ENCODE results near the gene RNF13. TPM values are rescaled to one million over a fixed set of nuclear protein-coding genes. Genes with fewer than 3 reads are reported as not detected.
A peak's percentile ranks its signal among the peaks of the same experiment; 100 is the strongest.
"Not testable (repeated sequence)": the region's sequence is repeated elsewhere in the genome, so short reads cannot be mapped to it uniquely, and the experiment has no call there.

Gene RNF13
- total RNA-seq, 1 donor from 2014 or later = 124 TPM

- FAIRE-seq (no peak), DNase-seq (ENCODE audit: low read depth) (no peak)
- TF ChIP-seq CTCF (IDR thresholded peaks at IDR 0.05; ENCODE audit: insufficient read depth, low read length, severe bottlenecking) = no peak
- H3K4me3 ChIP-seq (ENCODE audit: low read depth, low read length) = no peak overlapping the region
- H3K27me3 ChIP-seq (ENCODE audit: control insufficient read depth, insufficient read depth, low read length) = no peaks in the 10 kb centered on the region
- no peaks in the 10 kb centered on the region for H3K36me3 ChIP-seq (ENCODE audit: control insufficient read depth, insufficient read depth, low read length)
Observed at GRCh38 chr3:149830902-149831301, 17.9 kb downstream of the RNF13 start.

DNA sequence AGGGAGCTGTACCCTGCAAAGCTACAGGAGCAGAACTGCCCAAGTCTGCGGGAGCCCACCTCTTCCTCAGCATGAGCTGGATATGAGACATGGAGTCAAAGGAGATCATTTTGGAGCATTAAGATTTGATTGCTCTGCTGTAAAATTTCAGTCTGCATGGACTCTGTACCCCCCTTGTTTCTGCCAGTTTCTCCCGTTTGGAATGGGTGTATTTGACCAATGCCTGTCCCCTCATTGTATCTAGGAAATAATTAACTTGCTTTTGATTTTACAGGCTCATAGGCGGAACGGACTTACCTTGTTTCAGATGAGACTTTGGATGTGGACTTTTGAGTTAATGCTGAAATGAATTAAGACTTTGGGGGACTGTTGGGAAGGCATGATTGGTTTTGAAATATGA lies 18.3 kb downstream of the RNF13 start:
- FAIRE-seq (no peak), DNase-seq (ENCODE audit: low read depth) (no peak)
- Histone ChIP-seq H3K4me3 (ENCODE audit: low read depth, low read length) (no peak overlapping the region), H3K36me3 (ENCODE audit: control insufficient read depth, insufficient read depth, low read length) (no peaks in the 10 kb centered on the region), H3K27me3 (ENCODE audit: control insufficient read depth, insufficient read depth, low read length) (no peaks in the 10 kb centered on the region)
- no peak for TF ChIP-seq CTCF (IDR thresholded peaks at IDR 0.05; ENCODE audit: insufficient read depth, low read length, severe bottlenecking)

GRCh38 chr3:149832086-149832485 lies 19.1 kb downstream of the RNF13 start:
- FAIRE-seq (no peak), DNase-seq (ENCODE audit: low read depth) (no peak)
- no peak for TF ChIP-seq CTCF (IDR thresholded peaks at IDR 0.05; ENCODE audit: insufficient read depth, low read length, severe bottlenecking)
- no peaks in the 10 kb centered on the region for H3K36me3 ChIP-seq (ENCODE audit: control insufficient read depth, insufficient read depth, low read length)
- H3K27me3 ChIP-seq (ENCODE audit: control insufficient read depth, insufficient read depth, low read length) = no peaks in the 10 kb centered on the region
- H3K4me3 ChIP-seq (ENCODE audit: low read depth, low read length) = no peak overlapping the region

GRCh38 chr3:149833241-149833640 lies 20.2 kb downstream of the RNF13 start:
- Histone ChIP-seq H3K36me3 (ENCODE audit: control insufficient read depth, insufficient read depth, low read length) (peaks cover 1% of the 10 kb centered on the region), H3K27me3 (ENCODE audit: control insufficient read depth, insufficient read depth, low read length) (no peaks in the 10 kb centered on the region), H3K4me3 (ENCODE audit: low read depth, low read length) (no peak overlapping the region)
- DNase-seq (ENCODE audit: low read depth) (no peak), FAIRE-seq (no peak)
- TF ChIP-seq CTCF (IDR thresholded peaks at IDR 0.05; ENCODE audit: insufficient read depth, low read length, severe bottlenecking) = no peak

- FAIRE-seq; H3K4me3 ChIP-seq (ENCODE audit: low read depth, low read length); DNase-seq (ENCODE audit: low read depth); H3K36me3 ChIP-seq (ENCODE audit: control insufficient read depth, insufficient read depth, low read length); H3K27me3 ChIP-seq (ENCODE audit: control insufficient read depth, insufficient read depth, low read length): not testable (repeated sequence)
Observed at GRCh38 chr3:149838491-149838890, 25.5 kb downstream of the RNF13 start.

DNA sequence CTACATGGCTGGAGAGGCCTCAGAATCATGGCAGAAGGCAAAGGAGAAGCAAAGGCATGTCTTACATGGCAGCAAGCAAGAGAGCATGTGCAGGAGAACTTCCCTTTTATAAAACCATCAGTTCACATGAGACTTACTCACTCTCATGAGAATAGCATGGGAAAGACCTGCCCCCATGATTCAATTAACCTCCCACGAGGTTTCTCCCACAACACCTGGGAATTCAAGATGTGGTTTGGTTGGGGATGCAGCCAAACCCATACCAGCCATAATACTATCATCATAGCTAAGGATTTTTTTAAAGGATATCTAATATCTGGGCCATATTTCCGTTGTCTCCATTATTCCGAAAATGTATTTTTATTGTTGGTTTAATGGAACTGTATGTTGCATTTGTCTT lies 26.5 kb downstream of the RNF13 start:
- peak; percentile 13 for DNase-seq (ENCODE audit: low read depth)

GRCh38 chr3:149839896-149840295 lies 26.9 kb downstream of the RNF13 start:
- FAIRE-seq (no peak), DNase-seq (ENCODE audit: low read depth) (peak; percentile 67)
- H3K4me3 ChIP-seq (ENCODE audit: low read depth, low read length) = no peak overlapping the region

More for the DNA sequence above, 26.5 kb downstream of the RNF13 start:
- not testable (repeated sequence) for FAIRE-seq; H3K27me3 ChIP-seq (ENCODE audit: control insufficient read depth, insufficient read depth, low read length); H3K4me3 ChIP-seq (ENCODE audit: low read depth, low read length); H3K36me3 ChIP-seq (ENCODE audit: control insufficient read depth, insufficient read depth, low read length)

More at GRCh38 chr3:149839896-149840295, 26.9 kb downstream of the RNF13 start:
- H3K27me3 ChIP-seq (ENCODE audit: control insufficient read depth, insufficient read depth, low read length) = no peaks in the 10 kb centered on the region
- peaks cover 1% of the 10 kb centered on the region for H3K36me3 ChIP-seq (ENCODE audit: control insufficient read depth, insufficient read depth, low read length)
- TF ChIP-seq CTCF (IDR thresholded peaks at IDR 0.05; ENCODE audit: insufficient read depth, low read length, severe bottlenecking) = no peak

Data from bronchial epithelial cell (primary cell).